HG03432 (cell line): ENCODE measurements around the gene RPUSD2.
"Not testable (repeated sequence)": the region's sequence is repeated elsewhere in the genome, so short reads cannot be mapped to it uniquely, and the experiment has no call there.

Experiments
- ATAC-seq: cut with Tn5 transposase; IDR thresholded peaks from one replicate; pipeline ENCODE4 v1.9.1; 2021; ENCODE audit warnings: mild to moderate bottlenecking, moderate library complexity; ENCODE audit not compliant: unreplicated experiment

Gene RPUSD2

DNA sequence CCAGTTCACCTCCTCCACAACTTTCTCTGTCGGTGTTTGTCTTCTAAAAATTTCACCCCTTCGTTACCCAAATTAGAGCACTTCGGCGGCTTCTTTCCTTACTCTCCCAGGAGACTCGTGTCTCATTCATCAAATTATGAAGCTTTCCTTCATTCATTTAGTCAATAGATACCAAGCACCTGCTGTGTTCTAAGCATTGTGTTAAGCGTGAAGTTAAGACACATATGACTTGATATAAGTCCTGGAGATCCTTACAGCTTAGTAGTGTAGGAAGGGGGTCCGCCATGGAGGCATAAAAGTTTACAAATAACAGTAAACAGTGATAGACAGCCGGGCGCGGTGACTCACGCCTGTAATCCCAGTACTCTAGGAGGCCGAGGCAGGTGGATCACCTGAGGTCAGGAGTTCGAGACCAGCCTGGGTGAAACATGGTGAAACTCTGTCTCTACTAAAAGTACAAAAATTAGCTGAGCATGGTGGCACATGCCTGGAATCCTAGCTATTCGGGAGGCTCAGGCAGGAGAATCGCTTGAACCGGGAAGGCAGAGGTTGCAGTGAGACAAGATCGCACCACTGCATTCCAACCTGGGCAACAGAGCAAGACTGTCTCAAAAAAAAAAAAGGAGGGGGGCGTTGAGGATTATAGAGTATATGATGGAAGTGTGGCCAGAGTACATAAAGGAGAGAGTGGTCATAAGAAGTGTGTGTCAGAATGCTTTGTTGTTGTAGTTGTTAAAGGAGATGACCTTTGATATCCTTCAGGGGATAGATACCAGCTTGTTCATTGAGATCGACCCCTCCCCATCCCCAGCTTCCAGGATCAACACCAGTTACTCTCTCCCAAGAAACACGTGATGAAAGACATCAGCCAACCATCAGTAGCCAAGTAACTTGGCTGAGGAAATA is 3.5 kb upstream of the RPUSD2 start:
- no peak for ATAC-seq

DNA sequence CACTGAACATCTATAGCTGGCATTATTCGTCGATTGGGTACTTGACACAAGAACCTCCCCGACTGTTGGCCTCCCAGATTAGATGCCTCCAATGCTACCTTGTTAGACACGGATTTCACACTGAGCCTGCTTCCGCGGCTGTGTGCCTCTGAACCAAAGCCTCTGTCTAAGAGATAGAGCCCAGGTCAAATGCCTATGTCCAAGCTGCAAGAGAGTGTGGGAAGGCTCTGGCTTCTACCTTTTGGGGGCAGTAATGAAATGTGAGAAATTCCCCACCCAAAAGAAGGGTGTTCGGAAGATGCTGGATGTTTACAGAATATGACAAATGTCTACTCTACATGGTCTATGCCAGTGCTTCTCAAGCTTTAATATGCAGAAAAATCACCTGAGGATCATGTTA is 2.0 kb upstream of the RPUSD2 start:
- ATAC-seq: no peak

DNA sequence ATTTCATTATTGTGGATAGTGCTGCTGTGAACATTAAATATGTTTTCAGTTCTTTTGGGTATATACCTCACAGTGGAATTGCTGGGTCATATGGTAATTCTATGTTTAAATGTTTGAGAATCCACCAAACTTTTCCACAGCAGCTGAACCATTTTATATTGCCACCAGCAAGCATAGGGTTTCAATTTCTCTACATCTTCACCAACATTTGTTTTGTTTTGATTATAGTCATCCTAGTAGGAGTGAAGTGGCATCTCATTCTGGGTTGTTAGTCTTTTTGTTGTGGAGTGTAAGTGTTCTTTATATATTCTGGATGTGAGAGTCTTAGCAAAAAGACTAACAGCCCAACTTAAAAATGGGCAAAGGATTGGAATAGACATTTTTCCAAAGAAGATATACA is 6.0 kb downstream of the RPUSD2 start:
- no peak for ATAC-seq

DNA sequence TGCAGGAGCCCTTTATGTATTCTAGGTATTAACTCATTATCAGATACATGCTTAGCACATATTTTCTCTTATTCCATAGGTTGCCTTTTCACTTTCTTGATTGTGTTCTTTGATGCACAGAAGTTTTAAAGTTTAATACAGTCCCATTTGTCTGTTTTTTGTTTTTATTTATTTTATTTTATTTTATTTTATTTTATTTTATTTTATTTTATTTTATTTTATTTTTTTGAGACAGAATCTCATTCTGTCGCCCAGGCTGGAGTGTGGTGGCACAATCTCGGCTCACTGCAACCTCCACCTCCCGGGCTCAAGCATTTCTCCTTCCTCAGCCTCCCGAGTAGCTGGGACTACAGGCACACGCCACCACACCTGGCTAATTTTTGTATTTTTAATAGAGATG is 7.8 kb downstream of the RPUSD2 start:
- not testable (repeated sequence) for ATAC-seq

- ATAC-seq: no peak
Observed at GRCh38 chr15:40578892-40579291, 9.8 kb downstream of the RPUSD2 start.

DNA sequence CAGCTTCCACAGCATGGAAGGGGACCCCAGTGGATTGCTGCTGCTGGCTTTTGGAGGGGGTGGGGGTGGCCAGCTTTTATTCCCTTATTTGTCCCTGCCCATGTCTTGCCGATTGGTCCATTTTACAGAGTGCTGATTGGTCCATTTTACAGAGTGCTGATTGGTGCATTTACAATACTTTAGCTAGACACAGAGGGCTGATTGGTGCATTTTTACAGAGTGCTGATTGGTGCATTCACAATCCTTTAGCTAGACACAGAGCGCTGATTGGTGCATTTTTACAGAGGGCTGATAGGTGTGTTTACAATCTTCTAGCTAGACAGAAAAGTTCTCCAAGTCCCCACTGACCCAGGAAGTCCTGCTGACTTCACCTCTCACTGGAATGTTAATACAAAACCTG is 12.7 kb downstream of the RPUSD2 start:
- ATAC-seq: not testable (repeated sequence)

GRCh38 chr15:40582726-40583246 is 13.7 kb downstream of the RPUSD2 start:
- no peak for ATAC-seq

GRCh38 chr15:40584191-40584590 is 15.1 kb downstream of the RPUSD2 start:
- no peak for ATAC-seq

DNA sequence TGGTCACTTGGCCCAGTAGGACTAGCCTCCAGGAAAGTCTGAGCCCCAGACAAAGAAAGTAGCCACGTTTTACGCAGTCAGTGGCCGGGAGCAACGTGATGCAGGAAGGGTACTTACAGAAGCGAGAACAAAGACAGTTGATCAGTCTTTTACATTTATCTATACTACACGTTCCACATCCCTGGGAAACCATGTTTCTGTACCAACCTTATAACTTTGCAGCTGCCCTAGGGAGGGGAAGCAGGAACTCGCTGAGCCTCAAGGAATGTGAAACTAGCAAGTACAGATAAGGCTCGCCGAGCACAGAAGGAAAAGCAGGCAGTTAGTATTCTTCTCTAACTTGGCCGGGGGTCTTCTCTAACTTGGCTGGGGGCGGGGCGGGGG is 21.6 kb downstream of the RPUSD2 start:
- ATAC-seq: no peak

- no peak for ATAC-seq
Observed at GRCh38 chr15:40591389-40591788, 22.3 kb downstream of the RPUSD2 start.

DNA sequence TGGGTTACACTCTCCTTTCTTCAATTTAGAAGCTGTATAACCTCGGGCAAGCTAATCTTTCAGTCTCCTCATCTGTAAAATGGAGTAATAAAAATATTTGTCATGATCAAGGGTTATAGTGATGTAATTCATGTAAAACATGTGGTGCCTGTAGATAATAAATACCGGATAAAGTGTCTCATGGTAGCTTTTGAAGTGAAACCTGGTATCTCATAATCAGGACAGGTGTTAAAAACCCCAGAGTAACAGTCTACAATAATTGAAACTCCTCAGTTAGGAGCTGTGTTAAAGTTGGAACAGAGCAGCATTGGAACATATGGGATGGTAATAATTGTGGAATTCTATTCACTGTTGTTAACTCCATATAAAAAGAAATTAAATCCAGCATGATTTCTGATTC is 24.1 kb downstream of the RPUSD2 start:
- ATAC-seq: no peak

DNA sequence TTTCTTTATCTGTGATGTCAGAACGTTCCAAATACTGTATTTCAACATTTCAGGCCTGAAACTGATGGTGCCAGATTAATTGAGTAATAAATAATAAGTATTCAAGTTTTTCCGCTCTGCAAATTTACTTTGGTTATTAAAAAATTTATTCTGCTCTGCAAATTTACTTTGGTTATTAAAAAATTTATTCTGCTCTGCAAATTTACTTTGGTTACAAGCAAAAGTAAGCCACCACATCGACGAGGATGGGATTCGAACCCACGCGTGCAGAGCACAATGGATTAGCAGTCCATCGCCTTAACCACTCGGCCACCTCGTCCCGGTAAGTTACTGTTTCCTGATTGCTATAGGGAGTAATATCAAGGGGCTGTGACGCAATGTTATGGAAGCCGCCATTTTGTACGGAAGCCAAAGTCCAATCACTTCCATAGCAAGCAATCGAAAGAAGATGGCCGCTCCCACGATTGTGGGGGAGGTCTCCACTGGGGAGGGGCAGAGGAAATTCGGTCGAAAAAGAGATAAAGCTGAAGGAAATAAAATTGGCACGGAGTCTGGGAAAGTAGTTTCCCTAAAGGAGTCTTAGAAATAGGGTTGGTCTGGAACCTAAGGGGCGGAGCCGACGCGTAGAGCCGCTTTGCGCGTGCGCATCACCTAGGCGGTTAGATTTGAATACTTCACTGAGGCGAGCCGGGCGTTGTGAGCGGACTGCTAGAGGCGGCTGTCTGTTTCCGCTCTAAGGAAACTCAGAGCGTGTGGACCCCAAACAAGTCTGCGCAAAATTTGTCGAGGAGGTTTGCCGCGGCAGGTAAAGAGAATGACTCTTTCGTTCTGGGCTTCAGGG is 24.7 kb downstream of the RPUSD2 start, which contains the start of gene KNL1:
Gene KNL1 (plus strand): TSS at position 662 of the 841 bp plus-strand sequence. CDS start 8,683 bp downstream, outside the sequence.
- ATAC-seq: peak; percentile 69

DNA sequence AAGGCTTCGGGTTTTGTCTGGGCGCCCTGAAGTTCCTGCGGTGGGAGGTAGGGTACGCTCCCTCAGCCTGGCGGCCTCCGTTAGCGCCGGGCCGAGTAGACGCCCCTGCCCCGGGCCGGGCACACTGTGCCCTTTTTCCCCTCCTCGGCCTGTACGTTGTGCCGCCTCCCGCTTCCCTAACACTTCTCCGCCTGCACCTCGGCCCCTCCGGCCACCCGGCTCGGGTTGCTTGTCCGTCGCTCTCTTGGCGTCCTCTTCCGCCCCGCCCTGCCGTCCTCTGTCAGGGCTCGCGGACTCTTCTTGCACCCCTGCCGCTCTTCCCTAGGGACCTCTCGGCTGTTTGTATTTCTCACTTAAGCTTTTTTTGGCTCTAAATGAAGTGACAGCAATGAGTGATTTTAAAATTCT is 25.3 kb downstream of the RPUSD2 start:
- ATAC-seq: peak; percentile 56

DNA sequence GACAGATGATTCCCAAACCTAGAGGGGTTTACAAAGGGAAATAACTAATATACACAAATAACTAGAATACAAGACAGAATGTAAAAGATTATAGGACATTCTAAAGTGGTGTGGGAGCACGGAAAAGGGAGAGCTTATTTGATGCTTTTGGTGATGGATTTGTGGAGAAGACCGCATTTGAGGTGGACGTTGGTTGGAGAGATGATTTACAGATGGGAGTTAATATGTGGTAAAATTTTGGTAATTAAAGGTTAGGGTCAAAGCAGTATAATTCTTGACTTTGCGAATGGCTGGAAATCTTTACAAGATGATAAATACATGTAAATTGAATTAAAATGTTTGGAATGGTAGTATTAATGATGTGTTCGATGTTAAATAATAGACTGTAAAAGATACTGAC is 26.1 kb downstream of the RPUSD2 start:
- ATAC-seq: no peak

GRCh38 chr15:40595773-40596172 is 26.7 kb downstream of the RPUSD2 start:
- ATAC-seq: no peak

- ATAC-seq: no peak
Observed at GRCh38 chr15:40597024-40597423, 27.9 kb downstream of the RPUSD2 start.

- no peak for ATAC-seq
Observed at GRCh38 chr15:40598126-40598525, 29.0 kb downstream of the RPUSD2 start.

DNA sequence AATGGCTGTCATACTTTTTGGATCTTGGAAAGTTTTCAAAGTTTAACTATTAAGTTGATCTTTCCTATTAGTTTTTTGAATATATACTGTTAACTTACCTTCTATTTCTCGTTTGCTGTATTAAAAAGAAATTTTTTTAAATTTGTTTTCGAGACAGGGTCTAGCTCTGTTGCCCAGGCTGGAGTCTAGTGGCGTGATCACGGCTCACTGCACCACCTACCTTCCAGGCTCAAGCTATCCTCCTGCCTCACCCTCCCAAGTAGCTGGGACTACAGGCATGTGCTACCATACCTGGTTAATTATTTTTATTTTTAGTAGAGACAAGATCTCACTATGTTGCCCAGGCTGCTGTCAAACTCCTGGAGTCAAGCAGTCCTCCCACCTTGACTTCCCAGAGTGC is 29.6 kb downstream of the RPUSD2 start:
- no peak for ATAC-seq

- ATAC-seq: no peak
Observed at GRCh38 chr15:40600956-40601355, 31.9 kb downstream of the RPUSD2 start.

GRCh38 chr15:40603935-40604334 is 34.8 kb downstream of the RPUSD2 start:
- ATAC-seq: no peak

- no peak for ATAC-seq
Observed at GRCh38 chr15:40613080-40613479, 44.0 kb downstream of the RPUSD2 start.

GRCh38 chr15:40618023-40618422 is 48.9 kb downstream of the RPUSD2 start:
- ATAC-seq: no peak
